K562 (cell line): ENCODE data around the gene PIK3CD. TPM values are rescaled to one million over a fixed set of nuclear protein-coding genes. Genes with fewer than 3 reads are reported as not detected.

ENCODE experiments used
- ATAC-seq: fragments of 200-7000 bp; cut with Tn5 transposase; 3 replicates; pipeline ENCODE4 v1.9.1; 2020; ENCODE audit warnings: moderate library complexity
- BruUV-seq: library from RNA; stranded (reverse); fragments of 400-500 nt; replicated peaks from 2 replicates; lab custom pipeline; 2021; lab: Mats Ljungman, UMichigan
- CTCF ChIA-PET: fragments of 300-600 bp; formaldehyde crosslinking; extraction: SDS; loops from one replicate; lab custom pipeline; 2021; ENCODE audit warnings: low intra/inter-chr PET ratio; lab: Yijun Ruan, JAX
- POLR2A ChIA-PET: fragments of 300-600, 350-650 bp; sonication (Branson Sonifier 250); formaldehyde crosslinking; extraction: SDS; loops from one replicate; lab custom pipeline; 2021; ENCODE audit warnings: antibody characterized with exemption, inconsistent platforms; lab: Yijun Ruan, JAX
- DNase-seq, 4 experiments: peaks; one replicate each; pipeline versions ENCODE4 v3.0.0 to v3.0.0-alpha.2; 2011 to 2018; ENCODE audit warnings: low spot score in 3 of 4, mixed read lengths in 3 of 4; ENCODE audit errors: extremely low read depth in 1 of 4
- FAIRE-seq: peaks from 2 replicates; lab custom pipeline; 2011; peaks lifted over from hg19 to GRCh38; lab: Jason Lieb, UNC
- H2AFZ ChIP-seq: 2 replicates; pipeline ENCODE4 v1.6.0; 2011; ENCODE audit warnings: low read depth, low read length, control low read depth, inconsistent platforms
- H3K27ac ChIP-seq: fragments of 200-600 bp; 3 replicates; pipeline ENCODE4 v1.8.0; 2011; ENCODE audit warnings: low read depth, mild to moderate bottlenecking, control low read depth, inconsistent platforms, low read length, moderate library complexity, mixed read lengths; ENCODE audit errors: extremely low read depth
- H3K27me3 ChIP-seq, 2 experiments: fragments of 300-600 bp in 1 of 2; 2 replicates in 1 of 2; 3 replicates in 1 of 2; pipeline versions ENCODE4 v1.6.0 to v1.8.0; 2011; ENCODE audit warnings: inconsistent platforms in 2 of 2, low read length in 2 of 2, mild to moderate bottlenecking in 1 of 2, mixed read lengths in 1 of 2, moderate library complexity in 1 of 2; ENCODE audit not compliant: control insufficient read depth in 2 of 2, insufficient read depth in 2 of 2
- H3K36me3 ChIP-seq: fragments of 300-600 bp; 3 replicates; pipeline ENCODE4 v1.8.0; 2011; ENCODE audit warnings: mild to moderate bottlenecking, low read length, inconsistent platforms; ENCODE audit not compliant: control insufficient read depth, insufficient read depth
- H3K4me1 ChIP-seq, 2 experiments: fragments of 200-600 bp in 1 of 2; replicated peaks in 1 of 2; 2 replicates in 1 of 2; 3 replicates in 1 of 2; pipeline versions ENCODE4 v1.5.1 to v1.8.0; 2011; ENCODE audit warnings: inconsistent platforms in 2 of 2, low read length in 2 of 2, mild to moderate bottlenecking in 1 of 2, mixed read lengths in 1 of 2, moderate library complexity in 1 of 2; ENCODE audit not compliant: control insufficient read depth in 2 of 2, insufficient read depth in 2 of 2
- H3K4me2 ChIP-seq: 2 replicates; pipeline ENCODE4 v1.6.1; 2011; ENCODE audit warnings: low read length, control low read depth, inconsistent platforms, mixed read lengths; ENCODE audit not compliant: insufficient read depth
- H3K4me3 ChIP-seq: fragments of 200-600 bp; sonication (generic), shearing (Covaris generic); 2 replicates; pipeline ENCODE4 v1.5.1; 2016; ENCODE audit warnings: control low read depth, inconsistent platforms
- H3K79me2 ChIP-seq: fragments of 200-600 bp; 3 replicates; pipeline ENCODE4 v1.8.0; 2011; ENCODE audit warnings: low read length, inconsistent platforms; ENCODE audit not compliant: control insufficient read depth, insufficient read depth
- H3K9ac ChIP-seq, 2 experiments: 2 replicates each; pipeline versions ENCODE4 v1.6.0 to v1.6.1; 2011; ENCODE audit warnings: low read depth in 2 of 2, low read length in 2 of 2, control low read depth in 1 of 2, inconsistent platforms in 1 of 2, mild to moderate bottlenecking in 1 of 2, mixed read lengths in 1 of 2; ENCODE audit not compliant: insufficient read depth in 1 of 2
- H3K9me1 ChIP-seq: one replicate; pipeline ENCODE4 v1.6.0; 2011; ENCODE audit warnings: inconsistent platforms, mild to moderate bottlenecking, low read length, moderate library complexity; ENCODE audit not compliant: control insufficient read depth, insufficient read depth
- H3K9me3 ChIP-seq: replicated peaks from 2 replicates; pipeline ENCODE4 v1.5.1; 2011; ENCODE audit warnings: low read depth, low read length, inconsistent platforms; ENCODE audit not compliant: control insufficient read depth, insufficient read depth
- H4K20me1 ChIP-seq: replicated peaks from 2 replicates; pipeline ENCODE4 v1.6.1; 2011; ENCODE audit warnings: low read length, inconsistent platforms, mixed read lengths; ENCODE audit not compliant: control insufficient read depth, insufficient read depth
- BCOR ChIP-seq: fragments of 450-650 bp; IDR thresholded peaks from 2 replicates; pipeline ENCODE4 v1.6.1; 2016
- CTBP1 ChIP-seq: fragments of 450-650 bp; IDR thresholded peaks from 2 replicates; pipeline ENCODE4 v1.6.1; 2016; ENCODE audit warnings: borderline replicate concordance
- HDAC2 ChIP-seq: fragments of 450-650 bp; IDR thresholded peaks from 2 replicates; pipeline ENCODE4 v1.6.1; 2016; ENCODE audit warnings: mild to moderate bottlenecking
- KDM1A ChIP-seq, 2 experiments: fragments of 450-650 bp; IDR thresholded peaks; 2 replicates each; pipeline ENCODE4 v1.6.1; 2016; ENCODE audit warnings: mild to moderate bottlenecking in 2 of 2
- NCOA1 ChIP-seq: fragments of 450-650 bp; IDR thresholded peaks from 2 replicates; pipeline ENCODE4 v1.6.1; 2016; ENCODE audit warnings: low read depth
- NFATC3 ChIP-seq: fragments of 450-650 bp; IDR thresholded peaks from 2 replicates; pipeline ENCODE4 v1.6.1; 2017; ENCODE audit warnings: mild to moderate bottlenecking
- RBM25 ChIP-seq: fragments of 200-400 bp; formaldehyde crosslinking; IDR thresholded peaks from 2 replicates; pipeline ENCODE4 v1.6.1; 2018; ENCODE audit warnings: low read length, low read depth, moderate library complexity; ENCODE audit not compliant: severe bottlenecking
- RCOR1 ChIP-seq, 2 experiments: IDR thresholded peaks; 2 replicates each; pipeline ENCODE4 v1.6.1; 2012; ENCODE audit warnings: low read depth in 2 of 2, low read length in 2 of 2, borderline replicate concordance in 1 of 2, improper control_type of control experiment in 1 of 2
- ZFP36 ChIP-seq: fragments of 150-350 bp; IDR thresholded peaks from 2 replicates; pipeline ENCODE4 v1.6.1; 2018; ENCODE audit warnings: low read length, low read depth; ENCODE audit not compliant: partially characterized antibody
- WGBS: fragments of 100-300 bp; shearing (Covaris generic); methylation state at CpG from one replicate; pipeline ENCODE4 v1.1.6; 2016; ENCODE audit warnings: low coverage, mixed read lengths; ENCODE audit not compliant: insufficient coverage; ENCODE audit errors: missing lambda C conversion rate; 5-methylcytosine and 5-hydroxymethylcytosine counted together
- in situ Hi-C: fragments of 300-500 bp; cut with MboI; formaldehyde crosslinking; loops from 4 replicates; pipeline ENCODE4 v1.15.0; 2018; ENCODE audit warnings: inconsistent platforms, mixed read lengths
- intact Hi-C: fragments of 100-400 bp; cut with micrococcal nuclease; formaldehyde crosslinking; loops from 2 replicates; pipeline ENCODE4 v1.14.2; 2022
- polyA plus RNA-seq, 8 experiments: library from polyadenylated mRNA; depleted of rRNA in 4 of 8; stranded (reverse) in 5 of 8; unstranded in 3 of 8; fragments of >200 nt; fragmentation: Nextera tagmentation in 2 of 8; fragmentation: Illumina TruSeq in 1 of 8; extraction: Ambion mirVana in 2 of 8; extraction: Trizol in 1 of 8; gene quantifications; 2 replicates each; pipeline versions ENCODE4 v1.2.1 to v1.2.3, GENCODE V29; 2011 to 2014; ENCODE audit warnings: inconsistent platforms in 1 of 8, missing spikeins in 1 of 8
- total RNA-seq, 7 experiments: library from RNA; depleted of rRNA in 6 of 7; stranded (reverse); fragments of >200 nt in 6 of 7; fragmentation: Illumina TruSeq in 2 of 7; extraction: Trizol in 2 of 7; gene quantifications; 2 replicates each; pipeline versions ENCODE4 v1.2.1 to v1.2.3, GENCODE V29; 2011 to 2021; ENCODE audit warnings: low replicate concordance in 1 of 7

The PIK3CD gene
- total and polyA plus RNA-seq, 9 of the 15 experiments (the other 6 are each of a cell fraction or from before 2014, with no cell fraction given), result 1.8 to 20.8 (median 7.2) TPM

DNA sequence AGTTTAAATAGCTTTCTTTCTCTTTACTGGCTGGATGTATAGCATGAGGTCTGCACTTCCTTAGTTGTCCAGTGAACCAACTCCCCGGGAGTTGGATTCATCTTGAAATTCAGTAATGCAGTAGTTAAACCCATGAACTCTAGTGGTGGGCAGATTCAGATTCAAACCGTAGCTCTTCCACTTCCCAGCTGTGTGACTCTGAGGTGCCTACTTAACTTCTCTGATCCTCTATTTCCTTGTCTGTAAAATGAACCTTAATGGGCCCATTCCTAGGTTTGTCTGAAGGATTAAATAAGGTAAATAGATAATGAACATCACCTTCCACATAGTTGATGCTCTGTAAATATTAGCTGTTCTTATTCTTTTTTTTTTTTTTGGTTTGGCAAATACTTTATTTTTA is 16.5 kb downstream of the PIK3CD start:
- POLR2A ChIA-PET, result interaction anchor here (0.7 to 1.3 kb wide), 3 partner anchors 8 to 37 kb away, joined by 3 to 5 read pairs (median 3); no protein-coding TSS in a partner anchor
- in situ Hi-C loops, result no loop called here
- Histone ChIP-seq H2AFZ (no peak overlapping the region), H3K4me2 (no peak overlapping the region), H3K4me3 (no peak overlapping the region), H3K9me1 (no peaks in the 10 kb centered on the region), H3K36me3 (no peaks in the 10 kb centered on the region), H3K27me3 (peaks cover 2 to 11% of the 10 kb centered on the region in 2 experiments; a peak in 2 of 5 replicates), H3K4me1 (peaks cover 0 to 4% of the 10 kb centered on the region in 2 experiments; a peak in 3 of 5 replicates), H3K27ac (no peak overlapping the region), H3K9me3 (no peaks in the 10 kb centered on the region), H4K20me1 (no peaks in the 10 kb centered on the region), H3K9ac (no peak overlapping the region), H3K79me2 (no peaks in the 10 kb centered on the region)
- FAIRE-seq, result no peak
- TF ChIP-seq NCOA1 (no peak), CTBP1 (no peak), BCOR (peak; percentile 90), RCOR1 (IDR thresholded peaks at IDR 0.05; ENCODE audit: borderline replicate concordance in 1 of 2, low read depth in 2 of 2, low read length in 2 of 2) (0 out of 4 replicates have a peak, but pooled peaks of 1 of the 2 experiments have one; percentile 41), ZFP36 (peak; percentile 87), HDAC2 (0 out of 2 replicates have a peak, but pooled peaks have one; percentile 49), NFATC3 (no peak), KDM1A (IDR thresholded peaks at IDR 0.05) (peak; percentile 32 to 65; a peak in 2 of 4 replicates), RBM25 (peak; percentile 93)
- no peak for ATAC-seq
- no peak for DNase-seq
- WGBS, result 20% methylated on average over 2 of the region's 2 CpGs
- no TSS peak for BruUV-seq
- intact Hi-C loops, result no loop called here
- CTCF ChIA-PET, result no interaction called here
